ENCODE data around the gene FGF2.
"Not testable (repeated sequence)": the region's sequence is repeated elsewhere in the genome, so short reads cannot be mapped to it uniquely, and the experiment has no call there.

FGF2 gene

DNA sequence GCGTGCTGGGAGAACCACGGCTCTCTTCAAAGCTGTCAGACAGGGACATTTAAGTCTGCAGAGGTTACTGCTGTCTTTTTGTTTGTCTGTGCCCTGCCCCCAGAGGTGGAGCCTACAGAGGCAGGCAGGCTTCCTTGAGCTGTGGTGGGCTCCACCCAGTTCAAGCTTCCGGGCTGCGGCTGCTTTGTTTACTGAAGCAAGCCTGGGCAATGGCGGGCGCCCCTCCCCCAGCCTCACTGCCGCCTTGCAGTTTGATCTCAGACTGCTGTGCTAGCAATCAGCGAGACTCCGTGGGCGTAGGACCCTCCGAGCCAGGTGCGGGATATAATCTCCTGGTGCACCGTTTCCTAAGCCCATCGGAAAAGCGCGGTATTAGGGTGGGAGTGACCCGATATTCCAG lies 118.5 kb downstream of the FGF2 start:
- not testable (repeated sequence) for DNase-seq

DNA sequence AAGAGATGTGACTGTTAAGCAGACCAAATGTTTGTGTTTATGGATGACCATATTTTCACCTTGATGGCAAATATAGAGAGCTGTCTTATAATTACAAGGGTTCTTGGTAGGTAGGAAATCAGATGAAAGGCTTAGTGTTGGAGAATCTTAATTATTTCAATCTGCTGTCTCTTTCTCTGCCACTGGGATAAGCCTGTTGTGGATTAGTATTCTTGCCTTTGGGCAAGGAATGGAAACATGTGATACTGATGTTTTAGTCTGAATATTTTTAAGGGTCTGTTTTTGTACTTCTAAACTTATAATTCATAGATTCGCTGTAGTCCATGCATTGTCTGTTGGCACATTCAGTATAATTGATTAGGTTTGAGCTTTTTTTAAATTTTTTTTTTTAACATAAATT lies 119.5 kb downstream of the FGF2 start:
- DNase-seq, result no peak
